DMS53 treated with DMSO at 0.1 percent for 48 hours (cell line): ENCODE results near the gene FAP.

Experiments
- DNase-seq: peaks from one replicate; lab custom pipeline; 2025; ENCODE audit not compliant: unreplicated experiment; lab: John Stamatoyannopoulos, UW

FAP gene

DNA sequence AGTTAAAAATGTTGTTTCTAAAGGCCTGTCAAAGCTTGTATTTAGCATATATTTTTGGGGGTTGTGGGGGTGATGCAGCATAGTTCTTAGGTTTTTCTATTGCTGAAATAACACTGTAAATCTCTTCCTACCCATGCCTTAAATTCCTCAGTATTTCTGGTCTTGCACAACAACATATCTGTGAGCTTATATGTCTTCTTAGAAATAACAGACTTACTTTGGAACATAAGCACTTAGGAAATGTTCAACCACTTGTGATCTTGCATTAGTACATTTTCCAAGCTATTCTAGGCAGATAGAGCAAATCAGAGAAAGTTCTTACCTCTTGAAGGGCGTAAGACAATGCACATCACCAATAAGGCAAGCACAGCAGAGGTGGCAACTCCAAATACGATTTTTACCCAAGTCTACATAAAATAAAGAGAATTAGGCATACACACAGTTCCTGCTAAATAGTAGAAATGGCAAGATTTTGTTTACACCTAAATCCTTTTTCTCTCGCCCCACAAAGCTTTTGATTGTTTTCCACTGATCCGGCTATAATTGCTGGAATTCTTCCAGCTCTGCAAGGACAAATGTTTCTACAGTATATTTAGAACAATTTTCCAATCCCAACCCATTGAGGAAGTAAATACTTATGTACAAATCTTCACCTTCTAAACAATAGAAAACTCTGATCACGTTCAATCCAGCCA is 512 bp downstream of the FAP start:
- DNase-seq = no peak

DNA sequence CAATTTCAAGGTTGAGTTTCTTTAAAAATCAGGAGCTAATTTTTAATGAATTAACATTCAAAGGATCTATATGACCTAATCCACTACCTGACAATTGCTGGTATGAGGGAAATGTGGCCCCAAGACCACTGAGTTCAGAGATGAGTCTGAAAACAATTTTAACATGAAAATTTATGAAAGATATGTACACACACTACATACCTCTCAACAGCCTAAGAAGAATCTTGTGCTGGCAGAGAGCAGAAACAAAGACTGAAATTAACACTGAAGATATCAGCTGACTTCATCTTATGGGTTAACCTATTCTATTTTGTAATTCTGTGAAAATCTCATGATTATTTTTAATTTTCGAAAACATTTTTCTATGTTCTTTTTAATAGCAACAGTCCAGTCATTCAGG is 1.7 kb downstream of the FAP start:
- no peak for DNase-seq

DNA sequence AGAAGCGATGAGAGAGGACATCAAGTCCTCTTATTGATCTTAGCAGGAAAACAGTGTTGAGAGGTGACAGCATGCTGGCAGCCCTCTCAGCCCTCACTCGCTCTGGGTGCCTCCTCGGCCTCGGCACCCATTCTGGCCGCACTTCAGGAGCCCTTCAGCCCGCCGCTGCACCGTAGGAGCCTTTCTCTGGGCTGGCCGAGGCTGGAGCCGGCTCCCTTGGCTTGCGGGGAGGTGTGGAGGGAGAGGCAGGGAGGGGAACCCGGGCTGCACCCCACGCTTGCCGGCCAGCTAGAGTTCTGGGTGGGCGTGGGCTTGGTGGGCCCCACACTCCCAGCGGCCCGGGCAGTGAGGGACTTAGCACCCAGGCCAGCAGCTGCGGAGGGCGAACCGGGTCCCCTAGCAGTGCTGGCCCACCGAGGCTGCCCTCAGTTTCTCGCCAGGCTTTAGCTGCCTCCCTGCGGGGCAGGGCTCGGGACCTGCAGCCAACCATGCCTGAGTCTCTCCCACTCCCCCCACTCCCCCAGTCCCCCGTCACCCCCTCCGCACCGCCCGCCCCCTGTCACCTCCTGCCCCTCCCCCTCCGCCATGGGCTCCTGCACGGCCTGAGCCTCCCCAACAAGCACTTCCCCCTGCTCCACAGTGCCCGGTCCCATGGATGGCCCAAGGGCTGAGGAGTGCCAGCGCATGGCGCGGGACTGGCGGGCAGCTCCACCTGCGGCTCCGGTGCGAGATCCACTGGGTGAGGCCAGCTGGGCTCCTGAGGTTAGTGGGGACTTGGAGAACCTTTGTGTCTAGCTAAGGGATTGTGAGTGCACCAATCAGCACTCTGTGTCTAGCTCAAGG is 8.4 kb downstream of the FAP start:
- DNase-seq = no peak

DNA sequence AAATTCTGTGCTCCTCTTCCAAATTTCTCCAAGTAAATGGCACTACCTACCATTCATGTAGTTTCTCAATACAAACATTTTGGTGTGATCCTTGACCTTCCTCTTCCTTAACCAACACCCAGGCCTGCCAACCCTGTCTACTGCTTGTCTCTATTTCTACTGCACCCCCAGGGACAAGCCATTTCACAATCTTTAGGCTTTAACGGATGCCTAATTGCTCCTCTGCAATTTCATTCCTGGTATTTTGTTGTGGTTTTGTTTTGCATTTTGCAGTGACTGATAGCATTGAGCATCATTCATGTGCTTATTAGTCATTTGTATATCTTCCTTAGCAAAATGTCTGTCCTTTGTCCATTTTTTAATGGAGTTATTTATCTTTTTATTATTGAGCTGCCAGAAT is 10.0 kb downstream of the FAP start:
- DNase-seq = no peak

DNA sequence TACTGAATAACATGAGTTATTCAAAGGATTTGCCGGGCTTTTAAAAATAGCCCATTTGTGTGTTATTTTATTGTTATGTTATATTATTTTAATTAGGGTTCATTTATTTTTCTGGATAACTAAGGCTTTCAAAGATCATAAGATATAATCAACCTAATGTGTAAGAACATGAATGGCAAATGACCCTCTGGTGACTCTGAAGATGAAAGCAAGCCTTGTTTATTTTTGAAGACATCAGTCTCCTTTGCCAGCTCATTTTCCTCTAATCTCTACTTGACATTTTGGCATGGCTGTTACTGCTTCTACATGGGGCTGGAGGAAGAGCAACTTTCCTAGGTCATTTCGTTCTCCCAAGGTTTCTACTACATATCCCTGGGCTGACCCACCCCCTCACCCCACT is 10.6 kb downstream of the FAP start:
- no peak for DNase-seq

DNA sequence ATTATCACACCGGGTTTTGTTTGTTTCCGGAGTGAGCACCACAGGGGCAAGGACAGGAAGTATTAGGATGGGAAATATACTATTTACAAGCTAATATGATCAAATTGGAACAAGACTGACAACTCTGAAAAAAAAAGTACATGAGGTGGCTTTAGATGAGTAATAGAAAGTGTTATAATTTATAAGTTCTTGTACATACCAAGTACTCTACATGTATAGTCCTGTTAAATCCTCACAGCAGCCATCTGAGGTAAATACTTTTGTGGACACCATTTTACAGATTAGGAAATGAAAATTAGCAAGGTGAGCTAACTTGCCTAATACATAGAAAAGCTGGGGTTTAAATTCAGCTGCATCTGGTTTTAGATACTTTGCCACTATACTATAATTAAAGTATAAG is 11.2 kb downstream of the FAP start:
- no peak for DNase-seq

DNA sequence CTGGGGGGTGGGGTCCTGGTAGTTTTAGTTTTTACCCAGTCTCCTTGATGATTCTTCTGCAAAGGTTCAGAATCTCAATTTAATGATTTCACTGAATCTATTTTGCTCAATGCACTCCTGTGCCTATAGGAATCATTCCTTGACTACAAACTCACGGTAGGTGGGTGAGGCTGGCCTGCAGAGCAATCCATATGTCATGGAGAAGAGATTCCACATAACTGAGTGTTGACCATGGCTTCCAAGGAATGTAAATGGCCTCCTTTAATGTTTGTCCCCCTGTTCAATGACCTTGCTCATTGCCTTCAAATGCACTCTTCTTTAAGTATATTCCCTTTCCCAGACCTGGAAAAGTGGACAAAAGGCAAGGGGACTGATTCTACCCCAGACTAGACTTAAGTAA is 12.5 kb downstream of the FAP start:
- DNase-seq = no peak

DNA sequence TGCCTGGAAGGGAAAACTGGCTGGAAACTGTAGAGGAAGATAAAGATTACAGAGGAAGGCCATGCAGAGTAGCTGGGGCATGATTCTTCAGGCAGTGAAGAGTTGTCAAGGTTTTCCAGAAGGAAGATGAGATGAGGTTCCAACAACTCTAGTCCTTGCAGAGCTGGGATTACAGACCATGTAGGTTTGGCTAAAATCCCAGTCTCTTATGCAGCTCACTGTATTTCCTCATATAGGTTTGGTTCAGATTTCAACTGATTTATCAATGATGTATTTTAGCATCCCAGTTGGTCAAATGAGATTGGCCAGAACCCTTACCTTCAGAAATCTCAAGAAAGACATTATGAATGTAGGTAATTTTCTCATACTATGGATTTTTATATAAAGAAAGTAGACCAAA is 16.4 kb downstream of the FAP start:
- no peak for DNase-seq

DNA sequence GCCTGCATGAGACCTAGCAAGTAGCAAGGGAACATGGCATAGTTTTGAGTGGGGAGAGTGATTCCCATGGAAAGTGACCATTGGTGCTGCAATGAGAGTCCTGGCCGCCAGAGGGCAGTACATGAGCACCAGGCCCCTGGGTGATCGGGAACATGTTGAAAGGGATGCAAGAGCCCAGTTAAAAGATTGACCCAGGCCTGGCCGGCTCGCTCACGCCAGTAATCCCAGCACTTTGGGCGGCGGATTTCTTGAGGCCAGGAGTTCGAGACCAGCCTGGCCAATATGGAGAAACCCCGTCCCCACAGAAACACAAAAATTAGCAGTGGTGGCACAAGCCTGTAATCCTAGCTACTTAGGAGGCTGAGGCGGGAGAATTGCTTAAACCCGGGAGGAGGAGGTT is 22.2 kb downstream of the FAP start:
- DNase-seq = peak; percentile 29

DNA sequence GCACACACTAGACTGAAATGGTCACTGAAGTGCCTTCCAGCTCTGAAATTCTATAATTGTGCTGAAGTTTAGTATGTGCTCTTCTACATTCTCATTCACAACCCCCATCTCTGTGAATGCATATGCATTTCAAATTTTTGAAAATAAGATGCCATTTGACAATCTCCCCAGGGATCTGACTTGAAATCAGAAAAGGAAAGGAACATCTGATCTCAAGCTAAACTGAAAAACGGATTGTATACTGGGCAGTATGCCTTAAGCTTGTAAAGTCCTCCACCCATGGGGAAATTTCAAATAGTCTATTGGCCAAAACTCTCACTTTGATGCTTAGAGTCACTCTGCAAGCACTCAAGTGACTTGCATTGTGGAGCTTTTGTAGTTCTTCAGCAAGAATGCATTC is 22.9 kb downstream of the FAP start:
- DNase-seq = no peak

DNA sequence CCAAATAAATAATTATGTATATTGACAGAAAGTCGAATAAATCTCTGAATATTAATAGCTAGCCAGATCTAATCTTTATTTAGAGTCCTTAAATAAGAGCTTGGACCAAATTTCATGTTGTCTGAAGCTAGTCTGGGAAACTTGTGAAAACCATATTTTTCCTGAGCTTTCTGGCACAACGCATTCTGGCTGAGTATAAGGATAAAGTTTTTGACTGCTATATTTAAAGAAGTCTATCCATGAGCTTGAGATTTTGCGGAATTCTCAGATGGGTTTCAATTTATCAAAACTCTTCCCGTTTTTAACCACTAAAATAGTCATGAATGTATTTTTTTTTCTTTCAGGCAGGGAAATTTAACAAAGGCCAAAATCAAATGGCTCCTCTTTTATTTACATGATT is 23.8 kb downstream of the FAP start:
- no peak for DNase-seq

DNA sequence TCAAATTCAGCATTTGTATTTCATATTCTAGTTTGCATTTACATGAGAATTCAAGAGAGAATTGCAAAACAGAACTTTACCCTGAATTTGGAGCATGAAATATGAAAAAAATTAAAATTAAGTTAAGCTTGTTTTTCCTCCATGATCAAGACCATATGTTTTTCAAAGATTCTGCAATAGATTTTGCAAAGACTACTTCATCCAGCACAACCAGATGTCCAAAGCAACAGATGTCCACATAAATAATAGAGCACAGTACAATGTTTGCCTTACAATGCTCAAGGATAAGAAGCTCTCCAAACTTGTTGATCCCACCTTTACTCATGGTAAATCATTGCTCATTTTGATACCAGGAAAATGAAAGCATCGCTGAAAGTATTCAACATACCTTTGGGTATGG is 25.6 kb downstream of the FAP start:
- DNase-seq = no peak

DNA sequence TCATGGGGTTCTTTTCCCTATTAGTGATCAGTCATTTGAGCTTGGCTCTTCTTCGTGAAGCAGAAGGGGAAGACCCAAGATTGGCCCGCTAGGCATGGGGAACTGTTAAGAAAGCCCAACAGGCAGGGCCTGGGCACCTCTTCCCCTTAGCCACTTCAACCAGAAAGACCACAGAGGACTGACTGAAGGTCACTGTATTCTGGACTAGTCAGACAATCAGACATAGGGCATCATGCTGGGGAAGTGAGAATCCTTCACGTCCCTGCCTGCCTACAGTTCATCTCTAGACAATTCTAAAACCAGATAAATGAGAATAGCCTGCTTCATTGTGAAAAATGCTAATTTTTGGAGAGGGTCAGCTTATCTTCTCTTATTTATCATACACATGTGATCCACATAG is 28.1 kb downstream of the FAP start:
- DNase-seq = no peak

DNA sequence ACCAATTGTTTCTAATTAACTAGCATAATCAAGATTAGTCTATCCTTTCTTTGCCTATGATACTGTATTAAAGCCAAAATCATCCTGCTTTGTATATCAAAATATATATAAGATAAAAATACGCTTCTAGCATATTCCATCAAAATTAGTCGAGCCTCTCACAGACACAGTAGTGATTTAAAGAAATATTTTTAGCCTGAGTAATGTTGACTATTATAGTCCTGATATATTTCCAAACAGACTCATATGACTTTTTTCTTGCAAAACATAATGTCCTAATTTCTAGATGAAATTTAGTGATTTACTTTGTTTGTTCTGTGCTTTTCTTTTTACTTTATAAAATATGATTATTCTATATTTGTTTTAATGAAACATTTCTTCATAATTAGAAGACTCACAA is 30.9 kb downstream of the FAP start:
- DNase-seq = no peak

DNA sequence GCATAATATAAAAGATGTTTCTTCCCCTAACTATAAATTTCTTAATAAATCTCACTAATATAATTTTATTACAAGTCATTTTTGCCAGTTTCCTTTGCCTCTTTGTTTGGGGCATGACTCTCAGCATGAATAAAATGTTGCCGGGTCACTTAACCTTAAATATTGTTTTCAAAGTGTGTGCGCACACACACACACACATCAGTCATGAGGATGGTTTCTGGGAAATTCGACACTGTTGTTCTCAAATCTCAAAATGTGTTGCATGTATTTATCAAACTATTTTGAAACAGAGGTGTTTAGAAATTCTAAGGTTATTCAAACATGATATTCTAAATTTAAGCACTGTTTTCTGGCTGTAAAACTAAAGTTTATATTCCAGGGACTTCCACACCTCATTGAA is 31.5 kb downstream of the FAP start:
- no peak for DNase-seq

DNA sequence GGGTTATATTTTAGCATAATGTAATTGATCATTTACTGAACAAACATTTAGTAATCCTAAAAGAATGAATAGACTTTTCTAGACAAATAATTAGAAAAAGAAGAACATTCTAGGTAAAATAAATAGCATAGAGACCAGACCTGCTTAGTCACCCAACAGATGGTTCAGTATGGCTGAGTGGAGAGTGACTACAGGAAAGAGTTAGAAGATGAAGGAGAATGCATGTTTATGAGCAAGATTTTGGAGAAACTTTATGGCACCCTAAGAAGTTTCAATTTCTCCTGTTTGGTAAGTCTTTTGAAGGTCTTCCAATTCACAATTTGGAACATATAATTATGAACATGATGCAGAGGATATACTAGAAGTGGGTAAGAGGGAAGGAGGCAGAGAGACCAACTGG is 32.9 kb downstream of the FAP start:
- DNase-seq = no peak

DNA sequence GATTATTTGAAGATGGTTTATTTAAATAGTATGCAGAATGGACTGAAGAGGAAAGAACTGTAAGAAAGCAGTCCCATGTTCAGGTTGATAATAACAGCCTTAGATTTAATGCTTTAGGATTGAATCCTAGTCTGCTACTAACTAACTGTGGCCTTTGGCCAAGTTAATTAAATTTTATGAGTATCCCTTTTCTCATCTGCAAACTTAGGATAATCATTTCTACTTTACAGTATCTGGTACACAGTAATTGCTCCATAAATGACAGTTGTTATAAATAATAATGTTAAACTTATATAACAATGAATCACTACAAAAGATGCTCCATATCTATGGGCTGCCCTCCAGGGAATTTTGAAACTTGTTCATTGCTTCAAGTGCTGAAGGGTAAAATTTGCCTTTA is 41.0 kb downstream of the FAP start:
- DNase-seq = no peak

DNA sequence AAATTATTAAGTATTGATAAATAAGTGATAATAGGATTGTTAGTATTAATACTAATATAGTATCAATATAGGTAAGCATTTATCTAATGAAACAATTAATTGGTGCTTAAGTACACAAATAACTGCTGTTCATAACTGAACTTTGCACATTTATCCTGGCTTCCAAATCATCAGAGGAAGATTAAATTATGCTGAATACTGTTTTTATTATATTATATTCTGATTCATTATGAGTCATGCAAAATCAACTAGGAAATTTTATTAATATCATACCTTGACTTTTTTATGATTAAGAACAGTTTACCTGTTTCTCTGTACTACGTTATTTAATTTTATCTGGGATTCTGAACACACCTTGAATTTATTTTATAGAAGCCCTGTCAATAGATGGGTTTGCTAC is 42.6 kb downstream of the FAP start:
- no peak for DNase-seq

DNA sequence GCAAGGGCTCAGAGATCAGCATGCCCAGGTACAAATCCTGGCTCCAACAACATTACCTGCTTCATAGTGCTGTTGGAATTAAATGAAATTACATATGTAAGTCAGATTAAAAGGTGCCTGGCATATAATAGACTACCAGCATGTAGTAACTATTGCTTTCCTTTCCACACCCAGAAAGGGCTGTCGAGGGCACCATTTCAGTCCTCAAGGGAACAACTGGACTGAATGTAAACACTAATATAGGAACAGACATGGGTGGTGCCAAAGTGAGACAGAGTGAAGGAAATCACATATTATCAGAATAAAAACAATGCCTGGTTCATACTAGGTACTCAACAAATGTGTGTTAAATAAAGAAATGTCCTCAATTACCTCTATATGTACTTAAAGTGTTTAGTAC is 43.3 kb downstream of the FAP start:
- DNase-seq = no peak

DNA sequence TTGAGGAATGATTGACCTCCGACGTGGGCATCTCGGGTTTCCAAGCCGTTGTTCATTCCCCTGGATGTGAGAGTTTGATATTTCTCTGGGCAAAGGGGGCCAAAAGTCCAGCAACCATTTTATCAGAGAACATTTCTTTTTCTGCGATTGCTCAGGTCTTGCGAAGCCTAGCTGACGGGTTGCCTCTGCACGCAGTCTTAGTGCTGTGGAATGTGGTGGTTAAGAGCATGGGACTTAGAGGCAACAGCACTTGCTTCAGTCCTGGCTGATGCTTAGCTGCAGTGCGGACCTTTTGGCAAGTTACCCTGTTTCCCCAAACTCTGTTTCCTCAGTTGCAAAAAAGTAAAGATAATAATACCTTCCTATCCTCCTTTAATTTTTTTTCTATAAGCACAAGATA is 45.0 kb downstream of the FAP start:
- DNase-seq = no peak

DNA sequence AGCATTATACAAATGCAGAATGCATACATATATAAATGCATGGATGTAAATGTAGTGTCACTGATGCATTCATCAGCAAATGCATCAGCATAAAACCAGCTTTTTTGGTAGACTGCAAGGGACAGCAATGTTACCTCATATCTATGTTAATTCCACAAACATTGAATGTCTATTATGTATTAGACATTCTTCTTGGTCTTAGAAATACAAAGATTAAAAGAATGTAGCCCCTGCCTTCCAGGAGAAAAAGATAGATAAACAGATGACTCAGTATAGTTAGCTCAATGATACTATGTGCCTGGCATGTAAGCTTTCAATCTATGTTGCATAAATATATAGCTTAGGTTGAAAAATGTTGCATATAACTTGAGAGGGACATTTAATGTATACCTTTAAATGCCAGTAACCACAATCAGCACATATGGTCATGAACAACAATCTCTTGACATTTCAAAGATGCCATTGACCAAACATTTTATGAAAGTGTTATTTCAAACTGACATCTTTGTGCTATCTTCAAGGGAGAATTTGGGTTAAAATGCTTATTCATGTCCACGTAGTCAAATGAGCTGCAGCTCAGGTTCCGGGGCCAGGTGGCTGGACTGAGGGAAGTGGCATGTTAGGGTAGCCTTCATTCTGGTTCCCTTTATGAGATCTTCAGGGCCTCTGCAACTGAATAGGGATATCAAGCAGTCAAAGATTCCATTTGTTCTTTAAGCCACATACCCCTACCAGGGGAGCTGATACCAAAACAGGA is 46.0 kb downstream of the FAP start:
- no peak for DNase-seq

DNA sequence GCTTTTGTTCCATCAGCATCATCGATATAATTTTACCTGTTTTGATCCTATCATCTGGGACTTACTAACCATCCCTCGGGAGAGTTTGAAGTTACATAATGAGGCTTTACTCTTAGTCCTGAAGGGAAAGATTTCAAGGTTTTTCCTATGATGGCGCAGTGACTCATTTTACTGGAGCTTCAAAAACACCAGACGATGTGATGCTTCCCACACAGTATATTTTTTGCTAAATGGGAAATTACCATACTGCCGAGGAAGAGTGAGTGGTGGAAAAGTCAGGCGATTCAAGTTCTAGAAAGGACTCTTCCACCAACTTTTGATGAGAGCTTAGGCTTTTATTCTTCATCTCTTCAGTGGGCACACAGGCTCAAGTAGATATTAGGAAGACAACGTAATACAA is 46.6 kb downstream of the FAP start:
- no peak for DNase-seq
